LNCAP (cell line): ENCODE measurements around the gene MRPS18B.

ENCODE experiments used
- CTCF ChIP-seq: fragments of 450-650 bp; IDR thresholded peaks from 2 replicates; pipeline ENCODE4 v1.5.1; 2017; ENCODE audit warnings: mild to moderate bottlenecking

The MRPS18B gene

GRCh38 chr6:30664994-30665767 lies 47.5 kb downstream of the MRPS18B start:
- TF ChIP-seq CTCF: no peak

- TF ChIP-seq CTCF: no peak
Measured at GRCh38 chr6:30670760-30671527, 53.3 kb downstream of the MRPS18B start.

GRCh38 chr6:30672445-30673253 lies 55.0 kb downstream of the MRPS18B start, which contains the start of gene DHX16:
TSS of gene DHX16 (minus strand) at chr6:30673006. CDS start at chr6:30672841, 165 bp downstream.
- peak; percentile 83 for TF ChIP-seq CTCF
